ENCODE results near the gene CTDP1.

DNA sequence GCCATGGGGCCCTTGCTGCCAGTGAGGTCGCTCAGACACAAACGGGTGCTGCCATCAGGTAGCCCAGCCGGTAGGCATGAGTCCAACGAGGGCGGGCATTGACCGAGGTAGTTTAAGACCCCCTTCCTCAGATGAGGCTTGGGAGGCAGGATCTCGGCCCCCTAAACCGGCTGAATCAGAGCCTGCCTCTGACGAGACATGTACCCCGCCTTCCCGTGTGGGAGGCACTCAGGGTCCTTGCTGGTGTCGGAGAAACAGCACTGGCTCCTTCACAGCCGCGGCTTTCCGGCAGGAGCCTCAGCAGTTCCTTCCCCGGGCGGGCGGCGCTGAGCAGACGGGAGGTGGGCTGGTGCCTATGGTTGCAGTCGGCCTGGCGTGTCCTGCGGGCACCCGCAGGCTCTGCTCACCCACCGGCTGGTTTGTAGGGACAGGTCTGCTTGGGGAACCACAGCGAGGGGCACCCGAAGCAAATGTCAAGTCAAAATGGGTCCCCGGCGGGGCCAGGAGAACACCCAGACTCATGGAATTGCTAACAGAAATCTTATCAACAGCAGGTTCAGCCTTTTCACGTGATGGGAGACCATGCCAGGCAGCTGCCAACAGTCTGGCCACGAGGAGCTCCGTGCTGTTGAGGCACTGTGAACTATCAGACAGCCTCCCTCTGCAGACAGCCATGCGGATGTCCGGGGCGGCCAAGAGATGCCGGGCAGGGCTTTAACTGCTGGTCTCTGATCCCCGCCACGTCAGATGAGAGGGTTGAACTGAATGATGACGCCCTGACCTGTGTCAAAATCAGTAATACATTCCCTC, 121.0 kb downstream of the CTDP1 start:
- TF ChIP-seq EZH2 (IDR thresholded peaks at IDR 0.05; ENCODE audit: low read length, unreplicated experiment): no peak
- TF ChIP-seq, protein P1, sequence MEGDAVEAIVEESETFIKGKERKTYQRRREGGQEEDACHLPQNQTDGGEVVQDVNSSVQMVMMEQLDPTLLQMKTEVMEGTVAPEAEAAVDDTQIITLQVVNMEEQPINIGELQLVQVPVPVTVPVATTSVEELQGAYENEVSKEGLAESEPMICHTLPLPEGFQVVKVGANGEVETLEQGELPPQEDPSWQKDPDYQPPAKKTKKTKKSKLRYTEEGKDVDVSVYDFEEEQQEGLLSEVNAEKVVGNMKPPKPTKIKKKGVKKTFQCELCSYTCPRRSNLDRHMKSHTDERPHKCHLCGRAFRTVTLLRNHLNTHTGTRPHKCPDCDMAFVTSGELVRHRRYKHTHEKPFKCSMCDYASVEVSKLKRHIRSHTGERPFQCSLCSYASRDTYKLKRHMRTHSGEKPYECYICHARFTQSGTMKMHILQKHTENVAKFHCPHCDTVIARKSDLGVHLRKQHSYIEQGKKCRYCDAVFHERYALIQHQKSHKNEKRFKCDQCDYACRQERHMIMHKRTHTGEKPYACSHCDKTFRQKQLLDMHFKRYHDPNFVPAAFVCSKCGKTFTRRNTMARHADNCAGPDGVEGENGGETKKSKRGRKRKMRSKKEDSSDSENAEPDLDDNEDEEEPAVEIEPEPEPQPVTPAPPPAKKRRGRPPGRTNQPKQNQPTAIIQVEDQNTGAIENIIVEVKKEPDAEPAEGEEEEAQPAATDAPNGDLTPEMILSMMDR (conservative IDR thresholded peaks at IDR 0.05; ENCODE audit: low read depth, low read length): no peak
- TF ChIP-seq EZH2phosphoT487 (IDR thresholded peaks at IDR 0.05; ENCODE audit: borderline replicate concordance, low read length): no peak
